ENCODE results near the gene CPLANE2. TPM values are rescaled to one million over a fixed set of nuclear protein-coding genes. Genes with fewer than 3 reads are reported as not detected.
"Not testable (repeated sequence)": the region's sequence is repeated elsewhere in the genome, so short reads cannot be mapped to it uniquely, and the experiment has no call there.

CPLANE2 gene
- total and polyA plus RNA-seq, 4 donors = 12.1 to 14.3 (median 12.8) TPM

- Histone ChIP-seq H3K9me3 (ENCODE audit: control insufficient read depth, insufficient read depth, low read length) (no peaks in the 10 kb centered on the region), H3K27me3 (ENCODE audit: control insufficient read depth, insufficient read depth, low read length) (no peaks in the 10 kb centered on the region), H3K27ac (ENCODE audit: low read depth, low read length) (no peak overlapping the region), H3K4me1 (ENCODE audit: control insufficient read depth, insufficient read depth, low read length) (peaks cover 16% of the 10 kb centered on the region), H3K36me3 (ENCODE audit: control insufficient read depth, insufficient read depth, low read length) (peaks cover 37% of the 10 kb centered on the region), H3K4me3 (ENCODE audit: low read depth, low read length) (no peak overlapping the region)
- DNase-seq (ENCODE audit: low read depth in 4 of 6, low spot score in 6 of 6) = no peak
- 91% methylated on average over 6 of the region's 15 CpGs for WGBS (ENCODE audit: insufficient coverage)
Observed at GRCh38 chr1:16250524-16251251, 13.7 kb upstream of the CPLANE2 start.

- WGBS (ENCODE audit: insufficient coverage) = 85% methylated on average over 2 of the region's 3 CpGs
- no peak overlapping the region for H3K27ac ChIP-seq (ENCODE audit: low read depth, low read length)
- H3K36me3 ChIP-seq (ENCODE audit: control insufficient read depth, insufficient read depth, low read length) = peaks cover 40% of the 10 kb centered on the region
- H3K4me3 ChIP-seq (ENCODE audit: low read depth, low read length) = no peak overlapping the region
- no peaks in the 10 kb centered on the region for H3K27me3 ChIP-seq (ENCODE audit: control insufficient read depth, insufficient read depth, low read length)
- peak in 1 of 6 donors; percentile 28 for DNase-seq (ENCODE audit: low read depth in 4 of 6, low spot score in 6 of 6)
- no peaks in the 10 kb centered on the region for H3K9me3 ChIP-seq (ENCODE audit: control insufficient read depth, insufficient read depth, low read length)
- peaks cover 16% of the 10 kb centered on the region for H3K4me1 ChIP-seq (ENCODE audit: control insufficient read depth, insufficient read depth, low read length)
Observed at GRCh38 chr1:16249596-16250241, 12.7 kb upstream of the CPLANE2 start.

GRCh38 chr1:16248603-16249516, 11.9 kb upstream of the CPLANE2 start:
- peaks cover 23% of the 10 kb centered on the region for H3K4me1 ChIP-seq (ENCODE audit: control insufficient read depth, insufficient read depth, low read length)
- no peaks in the 10 kb centered on the region for H3K9me3 ChIP-seq (ENCODE audit: control insufficient read depth, insufficient read depth, low read length)
- peak; percentile 50 to 96 (median 69) for DNase-seq (ENCODE audit: low read depth in 4 of 6, low spot score in 6 of 6)
- 13% methylated on average over 4 of the region's 7 CpGs for WGBS (ENCODE audit: insufficient coverage)
- H3K27ac ChIP-seq (ENCODE audit: low read depth, low read length) = peak overlapping the region; percentile 70
- H3K4me3 ChIP-seq (ENCODE audit: low read depth, low read length) = no peak overlapping the region
- H3K36me3 ChIP-seq (ENCODE audit: control insufficient read depth, insufficient read depth, low read length) = peaks cover 38% of the 10 kb centered on the region
- H3K27me3 ChIP-seq (ENCODE audit: control insufficient read depth, insufficient read depth, low read length) = no peaks in the 10 kb centered on the region

DNA sequence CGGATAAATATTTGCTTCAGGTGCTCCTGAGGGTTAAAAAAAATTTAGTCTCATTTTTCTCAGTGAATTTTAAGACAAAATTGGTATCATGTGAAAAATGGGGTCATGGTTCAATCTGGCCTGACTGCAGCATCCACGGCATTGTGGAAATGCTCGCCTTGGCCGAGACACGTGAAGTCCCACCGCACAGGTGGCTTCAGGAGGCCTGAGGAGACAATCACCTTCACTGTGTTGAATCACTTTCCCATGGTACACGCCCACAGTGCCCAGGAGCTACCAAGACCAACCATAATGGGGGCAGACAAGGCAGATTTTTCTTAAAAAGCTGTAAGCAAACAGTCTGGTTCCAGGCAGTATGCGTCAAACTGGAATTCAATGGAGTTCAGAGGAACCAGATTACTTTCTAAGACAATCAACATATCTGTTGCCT, 11.0 kb upstream of the CPLANE2 start:
- DNase-seq (ENCODE audit: low read depth in 4 of 6, low spot score in 6 of 6) = no peak
- no peaks in the 10 kb centered on the region for H3K27me3 ChIP-seq (ENCODE audit: control insufficient read depth, insufficient read depth, low read length)
- WGBS (ENCODE audit: insufficient coverage) = 94% methylated on average over 6 of the region's 8 CpGs
- no peaks in the 10 kb centered on the region for H3K9me3 ChIP-seq (ENCODE audit: control insufficient read depth, insufficient read depth, low read length)
- peak overlapping the region; percentile 70 for H3K27ac ChIP-seq (ENCODE audit: low read depth, low read length)
- peaks cover 25% of the 10 kb centered on the region for H3K4me1 ChIP-seq (ENCODE audit: control insufficient read depth, insufficient read depth, low read length)
- no peak overlapping the region for H3K4me3 ChIP-seq (ENCODE audit: low read depth, low read length)
- peaks cover 33% of the 10 kb centered on the region for H3K36me3 ChIP-seq (ENCODE audit: control insufficient read depth, insufficient read depth, low read length)

DNA sequence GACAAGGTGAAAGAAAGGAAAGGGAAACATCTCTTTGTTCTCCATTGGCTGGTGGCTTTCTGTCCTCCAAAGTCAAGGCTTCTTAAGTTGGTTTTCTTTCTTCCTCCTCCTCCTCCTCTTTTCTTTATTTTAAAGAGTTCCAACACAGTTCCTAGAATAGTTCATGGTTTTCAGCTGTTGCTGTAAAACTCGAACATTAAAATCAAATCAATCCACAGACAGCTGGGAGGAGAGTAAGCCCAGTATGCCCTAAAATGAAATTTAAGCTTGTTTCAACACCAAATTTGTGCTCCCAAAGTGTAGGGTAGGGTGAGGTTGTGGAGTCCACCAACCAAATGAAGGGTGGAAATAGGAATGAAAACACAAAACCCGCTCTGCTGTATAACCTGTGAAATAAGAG, 10.5 kb upstream of the CPLANE2 start:
- Histone ChIP-seq H3K27ac (ENCODE audit: low read depth, low read length) (peak overlapping the region; percentile 70), H3K36me3 (ENCODE audit: control insufficient read depth, insufficient read depth, low read length) (peaks cover 39% of the 10 kb centered on the region), H3K9me3 (ENCODE audit: control insufficient read depth, insufficient read depth, low read length) (no peaks in the 10 kb centered on the region), H3K4me3 (ENCODE audit: low read depth, low read length) (no peak overlapping the region), H3K27me3 (ENCODE audit: control insufficient read depth, insufficient read depth, low read length) (no peaks in the 10 kb centered on the region), H3K4me1 (ENCODE audit: control insufficient read depth, insufficient read depth, low read length) (peaks cover 25% of the 10 kb centered on the region)
- DNase-seq (ENCODE audit: low read depth in 4 of 6, low spot score in 6 of 6) = no peak
- 94% methylated on average over 1 of the region's 2 CpGs for WGBS (ENCODE audit: insufficient coverage)

DNA sequence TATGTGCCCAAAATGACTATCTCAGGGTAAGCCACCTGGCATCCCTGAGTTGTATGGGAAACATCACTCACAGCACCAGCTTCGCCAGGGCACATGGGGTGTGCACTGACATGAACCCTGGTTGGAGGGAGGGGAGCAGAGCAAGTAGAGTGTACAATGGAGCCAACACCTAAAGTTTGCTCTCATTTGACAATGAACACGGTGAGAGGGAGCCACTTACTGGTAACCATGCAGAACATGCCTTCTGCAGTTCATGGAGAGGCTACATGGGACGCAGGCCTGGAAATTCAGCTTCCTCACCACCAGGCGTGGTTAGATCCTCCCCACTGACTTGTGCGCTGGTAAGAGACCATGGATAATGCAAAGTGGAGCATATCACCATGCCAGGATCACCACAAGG, 10.0 kb upstream of the CPLANE2 start:
- H3K4me3 ChIP-seq (ENCODE audit: low read depth, low read length) = no peak overlapping the region
- H3K36me3 ChIP-seq (ENCODE audit: control insufficient read depth, insufficient read depth, low read length) = peaks cover 37% of the 10 kb centered on the region
- peaks cover 25% of the 10 kb centered on the region for H3K4me1 ChIP-seq (ENCODE audit: control insufficient read depth, insufficient read depth, low read length)
- peak overlapping the region; percentile 70 for H3K27ac ChIP-seq (ENCODE audit: low read depth, low read length)
- 100% methylated on average over 4 of the region's 5 CpGs for WGBS (ENCODE audit: insufficient coverage)
- no peak for DNase-seq (ENCODE audit: low read depth in 4 of 6, low spot score in 6 of 6)
- no peaks in the 10 kb centered on the region for H3K9me3 ChIP-seq (ENCODE audit: control insufficient read depth, insufficient read depth, low read length)
- no peaks in the 10 kb centered on the region for H3K27me3 ChIP-seq (ENCODE audit: control insufficient read depth, insufficient read depth, low read length)

- not testable (repeated sequence) for H3K27ac ChIP-seq (ENCODE audit: low read depth, low read length); DNase-seq (ENCODE audit: low read depth in 4 of 6, low spot score in 6 of 6); H3K4me3 ChIP-seq (ENCODE audit: low read depth, low read length); H3K27me3 ChIP-seq (ENCODE audit: control insufficient read depth, insufficient read depth, low read length); H3K9me3 ChIP-seq (ENCODE audit: control insufficient read depth, insufficient read depth, low read length)
- WGBS (ENCODE audit: insufficient coverage) = no CpG with 5 or more reads among the region's 1 CpG
- Histone ChIP-seq H3K36me3 (ENCODE audit: control insufficient read depth, insufficient read depth, low read length) (peaks cover 32% of the 10 kb centered on the region), H3K4me1 (ENCODE audit: control insufficient read depth, insufficient read depth, low read length) (peaks cover 29% of the 10 kb centered on the region)
Observed at GRCh38 chr1:16246239-16246638, 9.3 kb upstream of the CPLANE2 start.

- H3K27me3 ChIP-seq (ENCODE audit: control insufficient read depth, insufficient read depth, low read length) = no peaks in the 10 kb centered on the region
- peaks cover 28% of the 10 kb centered on the region for H3K4me1 ChIP-seq (ENCODE audit: control insufficient read depth, insufficient read depth, low read length)
- no peaks in the 10 kb centered on the region for H3K9me3 ChIP-seq (ENCODE audit: control insufficient read depth, insufficient read depth, low read length)
- H3K27ac ChIP-seq (ENCODE audit: low read depth, low read length) = no peak overlapping the region
- no peak overlapping the region for H3K4me3 ChIP-seq (ENCODE audit: low read depth, low read length)
- WGBS (ENCODE audit: insufficient coverage) = 93% methylated on average over 5 of the region's 9 CpGs
- no peak for DNase-seq (ENCODE audit: low read depth in 4 of 6, low spot score in 6 of 6)
- H3K36me3 ChIP-seq (ENCODE audit: control insufficient read depth, insufficient read depth, low read length) = peaks cover 26% of the 10 kb centered on the region
Observed at GRCh38 chr1:16245476-16246196, 8.7 kb upstream of the CPLANE2 start.

- Histone ChIP-seq H3K27me3 (ENCODE audit: control insufficient read depth, insufficient read depth, low read length) (no peaks in the 10 kb centered on the region), H3K4me1 (ENCODE audit: control insufficient read depth, insufficient read depth, low read length) (peaks cover 28% of the 10 kb centered on the region), H3K9me3 (ENCODE audit: control insufficient read depth, insufficient read depth, low read length) (no peaks in the 10 kb centered on the region), H3K27ac (ENCODE audit: low read depth, low read length) (no peak overlapping the region), H3K4me3 (ENCODE audit: low read depth, low read length) (no peak overlapping the region), H3K36me3 (ENCODE audit: control insufficient read depth, insufficient read depth, low read length) (peaks cover 26% of the 10 kb centered on the region)
- WGBS (ENCODE audit: insufficient coverage) = 70% methylated on average over 5 of the region's 8 CpGs
- no peak for DNase-seq (ENCODE audit: low read depth in 4 of 6, low spot score in 6 of 6)
Observed at GRCh38 chr1:16244650-16245285, 7.8 kb upstream of the CPLANE2 start.

Measured in spinal cord (tissue), 10 donors.